ENCODE measurements around the gene SKAP1.

The SKAP1 gene

DNA sequence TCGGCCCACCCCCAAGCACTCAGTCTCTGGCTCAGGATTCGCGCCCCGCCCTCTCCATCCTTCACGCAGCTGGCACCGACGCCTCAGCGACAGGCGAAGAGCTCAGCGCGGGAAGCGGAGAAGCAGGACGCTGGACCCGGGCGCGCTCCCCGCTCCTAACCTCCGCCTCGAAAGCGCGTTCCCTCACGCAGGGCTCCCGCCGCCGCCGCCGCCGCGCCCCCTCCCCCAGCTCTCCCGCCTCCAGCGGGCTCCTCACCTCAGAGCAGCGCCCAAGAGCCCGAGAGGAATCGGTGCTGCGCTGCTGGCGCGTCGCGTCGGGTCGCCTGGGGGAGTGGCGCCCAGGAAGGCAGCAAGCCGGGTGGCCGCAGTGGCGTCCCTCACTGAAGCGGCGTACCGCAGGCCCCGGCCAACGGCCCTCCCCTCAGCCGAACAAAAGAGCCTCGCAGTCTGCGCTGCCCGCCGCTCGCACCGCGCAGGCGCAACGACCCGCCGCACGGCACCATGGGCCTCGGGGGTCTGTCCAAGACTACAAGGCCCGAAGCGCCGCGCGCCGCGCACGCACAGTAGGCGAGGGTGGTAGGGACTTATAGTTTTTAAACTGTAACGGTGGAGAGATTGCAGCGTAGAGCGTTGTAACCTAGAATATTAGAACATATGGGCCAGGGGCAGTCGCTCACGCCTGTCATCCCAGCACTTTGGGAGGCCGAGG, 328.8 kb downstream of the SKAP1 start, which contains the start of gene CBX1:
TSS of gene CBX1 (minus strand) at position 467 of the 709 bp plus-strand sequence. CDS start 24,474 bp downstream, outside the sequence.
- peak; percentile 93 for DNase-seq

DNA sequence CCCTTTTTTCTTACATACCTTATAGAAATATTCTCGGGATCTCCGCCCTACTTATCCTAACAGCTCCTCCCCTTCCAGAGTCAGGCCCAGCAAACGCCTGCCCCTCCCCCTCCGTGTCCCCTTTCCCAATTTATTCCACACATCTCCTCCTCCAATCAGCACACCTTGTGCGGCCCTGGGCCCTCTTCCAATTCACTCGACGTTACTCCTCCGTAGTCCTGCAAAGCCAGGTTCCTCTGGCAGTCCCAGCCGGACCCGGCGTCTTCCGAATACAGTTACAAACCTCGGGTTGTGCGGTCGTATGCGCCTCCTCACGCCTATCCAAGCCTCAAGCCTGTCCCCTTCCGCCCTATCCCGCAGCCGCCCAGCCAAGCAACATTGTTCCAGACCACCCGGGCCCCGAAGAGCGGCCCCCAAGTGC, 329.4 kb downstream of the SKAP1 start:
- peak; percentile 61 for DNase-seq

DNA sequence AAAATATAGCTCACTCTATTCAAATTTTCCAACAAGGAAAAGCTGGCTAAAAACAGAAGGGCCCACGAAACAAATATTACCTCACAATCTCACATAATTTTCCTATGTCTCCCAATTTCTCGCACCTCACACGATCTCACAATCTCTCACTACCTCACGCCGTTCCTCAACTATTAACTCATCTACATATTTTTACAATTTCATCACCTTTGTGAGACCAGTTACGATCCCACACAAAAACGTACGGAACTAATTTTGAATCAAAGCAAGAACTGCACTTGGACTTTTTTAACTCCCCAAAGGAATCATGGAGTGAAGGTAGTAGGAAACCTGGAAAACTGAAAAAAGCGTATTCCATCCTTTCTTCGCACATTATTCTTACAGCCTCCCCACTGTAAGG, 329.9 kb downstream of the SKAP1 start:
- peak; percentile 60 for DNase-seq

DNA sequence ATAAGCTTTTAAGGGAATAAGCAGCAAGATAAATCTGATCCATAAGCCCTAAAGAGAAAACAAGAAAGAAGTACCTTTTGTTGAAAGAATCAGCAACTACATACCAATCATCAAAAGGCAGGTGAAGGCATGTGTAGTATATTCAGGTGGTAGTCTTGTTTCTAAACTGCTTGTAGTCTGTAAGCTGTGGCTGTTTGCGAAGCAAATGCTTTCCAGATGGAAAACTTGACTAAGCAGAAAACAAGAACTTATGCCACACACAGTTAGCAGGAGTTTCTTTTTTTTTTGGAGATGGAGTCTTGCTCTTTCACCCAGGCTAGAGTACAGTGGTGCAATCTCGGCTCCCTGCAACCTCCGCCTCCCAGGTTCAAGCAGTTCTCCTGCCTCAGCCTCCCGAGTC, 334.4 kb downstream of the SKAP1 start:
- DNase-seq = no peak

DNA sequence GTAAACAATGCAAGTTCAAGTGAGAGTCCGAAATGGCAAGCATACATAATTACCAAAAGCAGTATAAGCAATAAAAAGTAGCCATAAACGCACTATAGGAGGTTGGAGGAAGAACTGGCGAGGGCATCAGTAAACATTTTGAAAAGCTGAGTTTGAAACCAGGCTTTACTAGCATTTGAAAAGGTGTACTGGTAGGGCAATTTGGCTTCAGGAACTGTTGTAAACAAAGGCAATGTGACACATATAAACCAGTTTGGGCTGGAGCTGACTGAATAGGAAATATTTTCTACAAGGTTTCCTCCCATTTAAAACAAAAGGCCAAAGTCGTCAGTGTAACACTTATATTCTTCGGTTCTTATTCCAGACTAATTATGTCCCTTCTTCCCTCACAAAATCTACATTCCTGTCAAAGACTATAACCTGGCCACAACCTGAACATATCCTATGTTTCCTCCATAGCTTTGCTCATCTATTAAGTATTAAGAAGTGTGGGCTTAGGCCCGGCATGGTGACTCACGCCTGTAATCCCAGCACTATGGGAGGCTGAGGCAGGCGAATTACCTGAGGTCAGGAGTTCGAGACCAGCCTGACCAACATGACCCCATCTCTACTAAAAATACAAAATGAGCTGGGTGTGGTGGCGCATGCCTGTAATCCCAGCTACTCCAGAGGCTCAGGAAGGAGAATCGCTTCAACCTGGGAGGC, 336.5 kb downstream of the SKAP1 start:
- DNase-seq = no peak

DNA sequence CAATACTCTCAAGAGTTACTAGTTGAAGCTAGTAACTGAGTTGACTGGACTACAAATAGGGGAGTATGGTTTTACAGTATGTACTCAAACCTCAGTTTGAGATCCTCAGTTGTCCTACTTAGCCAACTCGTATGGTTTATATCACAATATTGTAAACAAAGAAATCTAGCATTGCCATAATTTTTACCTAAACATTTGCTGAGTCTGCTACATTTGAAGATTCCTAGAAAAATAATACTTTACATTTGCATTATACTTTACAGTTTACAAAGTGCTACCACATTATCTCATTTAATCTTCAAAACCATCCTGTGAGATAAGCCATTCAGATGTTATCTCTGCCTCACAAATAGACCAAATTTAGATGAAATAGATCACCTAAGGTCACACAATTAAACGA, 345.1 kb downstream of the SKAP1 start:
- no peak for DNase-seq

All from fibroblast of upper back skin (primary cell).